K562 (cell line): ENCODE measurements around the gene SPG21. TPM values are rescaled to one million over a fixed set of nuclear protein-coding genes. Genes with fewer than 3 reads are reported as not detected.

ENCODE experiments used
- ATAC-seq: fragments of 200-7000 bp; cut with Tn5 transposase; 3 replicates; pipeline ENCODE4 v1.9.1; 2020; ENCODE audit warnings: moderate library complexity
- BruUV-seq: library from RNA; stranded (reverse); fragments of 400-500 nt; replicated peaks from 2 replicates; lab custom pipeline; 2021; lab: Mats Ljungman, UMichigan
- CTCF ChIA-PET: fragments of 300-600 bp; formaldehyde crosslinking; extraction: SDS; loops from one replicate; lab custom pipeline; 2021; ENCODE audit warnings: low intra/inter-chr PET ratio; lab: Yijun Ruan, JAX
- POLR2A ChIA-PET: fragments of 300-600, 350-650 bp; sonication (Branson Sonifier 250); formaldehyde crosslinking; extraction: SDS; loops from one replicate; lab custom pipeline; 2021; ENCODE audit warnings: antibody characterized with exemption, inconsistent platforms; lab: Yijun Ruan, JAX
- DNase-seq, 4 experiments: peaks; one replicate each; pipeline versions ENCODE4 v3.0.0 to v3.0.0-alpha.2; 2011 to 2018; ENCODE audit warnings: low spot score in 3 of 4, mixed read lengths in 3 of 4; ENCODE audit errors: extremely low read depth in 1 of 4
- FAIRE-seq: peaks from 2 replicates; lab custom pipeline; 2011; peaks lifted over from hg19 to GRCh38; lab: Jason Lieb, UNC
- H2AFZ ChIP-seq: 2 replicates; pipeline ENCODE4 v1.6.0; 2011; ENCODE audit warnings: low read depth, low read length, control low read depth, inconsistent platforms
- H3K27ac ChIP-seq: fragments of 200-600 bp; 3 replicates; pipeline ENCODE4 v1.8.0; 2011; ENCODE audit warnings: low read depth, mild to moderate bottlenecking, control low read depth, inconsistent platforms, low read length, moderate library complexity, mixed read lengths; ENCODE audit errors: extremely low read depth
- H3K27me3 ChIP-seq, 2 experiments: fragments of 300-600 bp in 1 of 2; 2 replicates in 1 of 2; 3 replicates in 1 of 2; pipeline versions ENCODE4 v1.6.0 to v1.8.0; 2011; ENCODE audit warnings: inconsistent platforms in 2 of 2, low read length in 2 of 2, mild to moderate bottlenecking in 1 of 2, mixed read lengths in 1 of 2, moderate library complexity in 1 of 2; ENCODE audit not compliant: control insufficient read depth in 2 of 2, insufficient read depth in 2 of 2
- H3K36me3 ChIP-seq: fragments of 300-600 bp; 3 replicates; pipeline ENCODE4 v1.8.0; 2011; ENCODE audit warnings: mild to moderate bottlenecking, low read length, inconsistent platforms; ENCODE audit not compliant: control insufficient read depth, insufficient read depth
- H3K4me1 ChIP-seq, 2 experiments: fragments of 200-600 bp in 1 of 2; replicated peaks in 1 of 2; 2 replicates in 1 of 2; 3 replicates in 1 of 2; pipeline versions ENCODE4 v1.5.1 to v1.8.0; 2011; ENCODE audit warnings: inconsistent platforms in 2 of 2, low read length in 2 of 2, mild to moderate bottlenecking in 1 of 2, mixed read lengths in 1 of 2, moderate library complexity in 1 of 2; ENCODE audit not compliant: control insufficient read depth in 2 of 2, insufficient read depth in 2 of 2
- H3K4me2 ChIP-seq: 2 replicates; pipeline ENCODE4 v1.6.1; 2011; ENCODE audit warnings: low read length, control low read depth, inconsistent platforms, mixed read lengths; ENCODE audit not compliant: insufficient read depth
- H3K4me3 ChIP-seq: fragments of 200-600 bp; sonication (generic), shearing (Covaris generic); 2 replicates; pipeline ENCODE4 v1.5.1; 2016; ENCODE audit warnings: control low read depth, inconsistent platforms
- H3K79me2 ChIP-seq: fragments of 200-600 bp; 3 replicates; pipeline ENCODE4 v1.8.0; 2011; ENCODE audit warnings: low read length, inconsistent platforms; ENCODE audit not compliant: control insufficient read depth, insufficient read depth
- H3K9ac ChIP-seq, 2 experiments: 2 replicates each; pipeline versions ENCODE4 v1.6.0 to v1.6.1; 2011; ENCODE audit warnings: low read depth in 2 of 2, low read length in 2 of 2, control low read depth in 1 of 2, inconsistent platforms in 1 of 2, mild to moderate bottlenecking in 1 of 2, mixed read lengths in 1 of 2; ENCODE audit not compliant: insufficient read depth in 1 of 2
- H3K9me1 ChIP-seq: one replicate; pipeline ENCODE4 v1.6.0; 2011; ENCODE audit warnings: inconsistent platforms, mild to moderate bottlenecking, low read length, moderate library complexity; ENCODE audit not compliant: control insufficient read depth, insufficient read depth
- H3K9me3 ChIP-seq: replicated peaks from 2 replicates; pipeline ENCODE4 v1.5.1; 2011; ENCODE audit warnings: low read depth, low read length, inconsistent platforms; ENCODE audit not compliant: control insufficient read depth, insufficient read depth
- H4K20me1 ChIP-seq: replicated peaks from 2 replicates; pipeline ENCODE4 v1.6.1; 2011; ENCODE audit warnings: low read length, inconsistent platforms, mixed read lengths; ENCODE audit not compliant: control insufficient read depth, insufficient read depth
- CTBP1 ChIP-seq: fragments of 450-650 bp; IDR thresholded peaks from 2 replicates; pipeline ENCODE4 v1.6.1; 2016; ENCODE audit warnings: borderline replicate concordance
- TCF7 ChIP-seq: sonication (generic); IDR thresholded peaks from 2 replicates; pipeline ENCODE4 v1.6.1; 2016; ENCODE audit warnings: antibody characterized with exemption, borderline replicate concordance
- ZNF609 ChIP-seq: sonication (generic); formaldehyde crosslinking; IDR thresholded peaks from 2 replicates; pipeline ENCODE4 v1.8.1; 2023; ENCODE audit warnings: missing genetic modification reagents, mild to moderate bottlenecking, borderline replicate concordance
- WGBS: fragments of 100-300 bp; shearing (Covaris generic); methylation state at CpG from one replicate; pipeline ENCODE4 v1.1.6; 2016; ENCODE audit warnings: low coverage, mixed read lengths; ENCODE audit not compliant: insufficient coverage; ENCODE audit errors: missing lambda C conversion rate; 5-methylcytosine and 5-hydroxymethylcytosine counted together
- in situ Hi-C: fragments of 300-500 bp; cut with MboI; formaldehyde crosslinking; loops from 4 replicates; pipeline ENCODE4 v1.15.0; 2018; ENCODE audit warnings: inconsistent platforms, mixed read lengths
- intact Hi-C: fragments of 100-400 bp; cut with micrococcal nuclease; formaldehyde crosslinking; loops from 2 replicates; pipeline ENCODE4 v1.14.2; 2022
- polyA plus RNA-seq, 8 experiments: library from polyadenylated mRNA; depleted of rRNA in 4 of 8; stranded (reverse) in 5 of 8; unstranded in 3 of 8; fragments of >200 nt; fragmentation: Nextera tagmentation in 2 of 8; fragmentation: Illumina TruSeq in 1 of 8; extraction: Ambion mirVana in 2 of 8; extraction: Trizol in 1 of 8; gene quantifications; 2 replicates each; pipeline versions ENCODE4 v1.2.1 to v1.2.3, GENCODE V29; 2011 to 2014; ENCODE audit warnings: inconsistent platforms in 1 of 8, missing spikeins in 1 of 8
- total RNA-seq, 7 experiments: library from RNA; depleted of rRNA in 6 of 7; stranded (reverse); fragments of >200 nt in 6 of 7; fragmentation: Illumina TruSeq in 2 of 7; extraction: Trizol in 2 of 7; gene quantifications; 2 replicates each; pipeline versions ENCODE4 v1.2.1 to v1.2.3, GENCODE V29; 2011 to 2021; ENCODE audit warnings: low replicate concordance in 1 of 7

SPG21 gene
- total and polyA plus RNA-seq, 9 of the 15 experiments (the other 6 are each of a cell fraction or from before 2014, with no cell fraction given), result 22.8 to 98.8 (median 65.1) TPM

- no peak for TF ChIP-seq TCF7
Measured at GRCh38 chr15:64951777-64952418, 37.8 kb downstream of the SPG21 start (continued).

GRCh38 chr15:64950888-64951287 is 38.8 kb downstream of the SPG21 start:
- H3K9me1 ChIP-seq, result no peaks in the 10 kb centered on the region
- no peak for FAIRE-seq
- H3K9me3 ChIP-seq, result no peaks in the 10 kb centered on the region
- no peak overlapping the region for H3K27ac ChIP-seq
- peaks cover 7% of the 10 kb centered on the region; the same call in 2 of the 3 replicates for H3K36me3 ChIP-seq
- no peak overlapping the region for H2AFZ ChIP-seq
- H3K4me3 ChIP-seq, result no peak overlapping the region
- no peak overlapping the region for H3K9ac ChIP-seq
- peaks cover 2 to 5% of the 10 kb centered on the region in 2 experiments; a peak in 1 of 5 replicates for H3K27me3 ChIP-seq
- in situ Hi-C loops (no loop called here), intact Hi-C loops (no loop called here)
- H4K20me1 ChIP-seq, result no peaks in the 10 kb centered on the region
- no peaks in the 10 kb centered on the region for H3K4me1 ChIP-seq
- H3K4me2 ChIP-seq, result no peak overlapping the region
- WGBS, result 17% methylated on average over 6 of the region's 6 CpGs
- H3K79me2 ChIP-seq, result no peaks in the 10 kb centered on the region
- no peak for DNase-seq
- ChIA-PET POLR2A (interaction anchor here (0.7 to 1.0 kb wide), 2 partner anchors 11 to 23 kb away, joined by 3 to 5 read pairs; no protein-coding TSS in a partner anchor), CTCF (no interaction called here)
- no TSS peak for BruUV-seq
- ATAC-seq, result peak; percentile 63
- TF ChIP-seq CTBP1 (peak; percentile 48), ZNF609 (no peak)
